GM18907 (cell line): ENCODE data around the gene IQGAP2.
"Not testable (repeated sequence)": the region's sequence is repeated elsewhere in the genome, so short reads cannot be mapped to it uniquely, and the experiment has no call there.

Experiments used
- ATAC-seq: cut with Tn5 transposase; IDR thresholded peaks from one replicate; pipeline ENCODE4 v1.9.1; 2021; ENCODE audit warnings: mild to moderate bottlenecking, moderate library complexity; ENCODE audit not compliant: unreplicated experiment

IQGAP2 gene

DNA sequence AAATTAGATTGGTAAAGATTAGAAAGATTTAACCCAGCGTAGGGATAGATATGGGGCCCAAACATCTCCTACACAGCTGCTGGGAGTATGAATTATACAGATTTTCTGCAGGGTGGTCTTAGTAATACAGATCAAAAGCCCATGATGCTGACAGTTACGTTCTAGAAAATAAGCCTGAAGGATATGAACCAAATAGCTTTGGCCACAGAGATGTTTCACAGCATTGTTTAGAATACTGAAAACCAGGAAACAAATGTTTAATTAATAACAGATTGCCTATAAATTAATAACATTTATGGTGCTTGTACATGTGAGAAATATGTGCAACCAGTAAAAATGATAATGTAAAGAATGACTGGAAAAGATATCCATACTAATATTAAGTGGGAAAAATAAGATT, 195.4 kb downstream of the IQGAP2 start:
- no peak for ATAC-seq

DNA sequence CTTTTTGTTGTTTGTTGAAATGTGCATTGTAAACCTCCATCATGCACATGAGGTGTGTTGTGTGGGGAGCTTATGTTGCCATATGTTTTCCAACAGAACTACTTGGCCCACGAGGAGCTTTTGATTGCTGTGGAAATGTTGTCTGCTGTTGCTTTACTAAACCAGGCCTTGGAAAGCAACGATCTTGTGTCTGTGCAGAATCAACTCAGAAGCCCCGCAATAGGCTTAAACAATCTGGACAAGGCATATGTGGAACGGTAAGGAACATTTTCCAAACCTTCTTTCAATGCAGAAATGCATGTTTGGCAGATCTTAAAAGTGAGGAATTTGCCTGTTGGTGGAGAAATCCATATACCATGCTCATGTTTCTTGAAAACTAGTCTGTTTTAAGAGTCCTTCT, 197.6 kb downstream of the IQGAP2 start:
- ATAC-seq = no peak

DNA sequence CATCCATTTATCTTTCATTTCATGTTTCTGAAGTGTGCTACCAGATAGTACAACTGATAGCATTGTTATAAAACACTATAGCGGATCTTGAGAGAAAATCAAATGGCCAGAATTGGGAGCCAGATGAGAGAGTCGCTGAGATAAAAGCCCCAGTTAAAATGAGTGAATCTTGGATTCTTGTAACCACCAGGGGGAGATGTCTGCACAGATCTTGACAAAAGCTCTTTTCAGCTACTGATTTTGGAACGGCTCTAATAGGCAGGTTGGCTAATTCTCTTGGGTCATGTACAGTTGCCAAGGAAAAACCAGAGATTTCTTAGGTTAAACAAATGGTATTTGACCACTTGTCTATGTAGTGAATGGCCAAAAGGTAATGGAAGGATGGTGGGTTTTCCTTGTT, 198.4 kb downstream of the IQGAP2 start:
- no peak for ATAC-seq

DNA sequence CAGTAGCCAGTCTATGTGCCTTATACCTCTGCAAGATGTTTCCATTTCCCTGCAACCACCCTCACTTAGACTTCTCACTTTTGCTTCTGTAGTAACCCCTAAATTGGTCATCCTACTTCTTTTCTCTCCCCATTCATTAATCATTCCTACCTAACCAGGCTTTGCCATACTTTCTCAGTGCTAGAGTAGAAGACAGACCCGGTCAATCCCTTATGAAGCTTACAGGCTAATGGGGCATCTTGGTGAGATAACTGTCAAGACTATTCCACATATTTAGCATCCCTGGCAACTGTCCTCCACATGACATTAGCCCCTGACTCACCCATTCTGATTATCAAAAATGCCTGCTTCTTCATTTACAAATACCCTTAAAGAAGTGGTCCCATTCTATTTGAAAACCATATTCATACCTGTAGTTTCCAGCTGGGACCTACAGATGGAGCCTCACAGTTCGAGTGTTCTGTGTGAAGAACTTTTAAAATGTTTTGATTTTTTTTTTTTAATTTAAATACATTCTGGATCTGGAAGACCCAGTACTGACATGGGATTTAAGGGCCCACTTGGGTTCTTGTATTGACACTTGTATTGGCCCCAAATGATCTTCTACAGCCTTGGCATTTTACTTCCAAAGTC, 199.1 kb downstream of the IQGAP2 start:
- no peak for ATAC-seq

DNA sequence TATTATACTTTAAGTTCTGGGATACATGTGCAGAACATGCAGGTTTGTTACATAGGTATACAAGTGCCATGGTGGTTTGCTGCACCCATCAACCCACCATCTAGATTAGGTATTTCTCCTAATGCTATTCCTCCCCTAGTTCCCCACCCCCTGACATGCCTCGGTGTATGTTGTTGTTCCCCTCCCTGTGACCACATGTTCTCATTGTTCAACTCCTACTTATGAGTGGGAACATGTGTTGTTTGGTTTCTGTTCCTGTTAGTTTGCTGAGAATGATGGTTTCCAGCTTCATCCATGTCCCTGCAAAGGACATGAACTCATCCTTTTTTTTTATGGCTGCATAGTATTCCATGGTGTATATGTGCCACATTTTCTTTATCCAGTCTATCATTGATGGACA, 200.9 kb downstream of the IQGAP2 start:
- not testable (repeated sequence) for ATAC-seq

DNA sequence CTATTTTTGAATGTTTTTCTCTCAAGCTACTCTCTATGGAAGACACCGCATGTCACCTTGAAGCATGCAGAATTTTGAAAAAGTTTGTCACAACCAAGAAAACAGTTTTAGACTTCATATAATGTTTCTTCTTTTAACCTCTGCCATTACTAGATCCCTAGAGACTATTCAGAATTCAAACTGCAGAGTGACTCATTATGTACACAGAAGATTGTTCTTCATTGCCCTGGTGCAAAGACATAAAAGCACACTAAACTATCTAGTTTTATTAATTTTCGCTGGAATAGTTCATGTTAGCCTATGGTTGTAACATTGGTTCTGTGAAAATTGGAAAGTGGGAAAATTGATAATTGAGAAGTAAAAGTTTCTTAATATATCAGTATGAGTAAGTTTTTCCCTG, 201.8 kb downstream of the IQGAP2 start:
- no peak for ATAC-seq

DNA sequence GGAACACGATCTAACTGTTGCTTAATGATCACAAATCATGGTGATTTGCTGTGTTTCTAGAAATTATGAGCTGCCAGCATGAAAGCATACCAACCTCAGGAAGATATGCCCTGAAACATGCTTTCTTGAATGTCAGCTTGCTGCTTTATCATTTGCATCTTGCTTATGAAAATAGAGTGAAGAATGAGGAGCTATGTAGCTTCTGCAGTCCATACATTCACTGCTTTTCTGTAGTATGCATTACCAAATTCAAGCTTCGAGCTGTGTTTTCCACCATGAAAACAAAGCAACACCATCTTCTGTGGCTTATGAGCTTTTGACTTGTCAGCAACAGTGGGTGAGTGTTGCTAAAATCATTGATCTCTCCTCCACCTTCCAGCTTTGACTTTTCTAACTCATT, 203.6 kb downstream of the IQGAP2 start:
- no peak for ATAC-seq

DNA sequence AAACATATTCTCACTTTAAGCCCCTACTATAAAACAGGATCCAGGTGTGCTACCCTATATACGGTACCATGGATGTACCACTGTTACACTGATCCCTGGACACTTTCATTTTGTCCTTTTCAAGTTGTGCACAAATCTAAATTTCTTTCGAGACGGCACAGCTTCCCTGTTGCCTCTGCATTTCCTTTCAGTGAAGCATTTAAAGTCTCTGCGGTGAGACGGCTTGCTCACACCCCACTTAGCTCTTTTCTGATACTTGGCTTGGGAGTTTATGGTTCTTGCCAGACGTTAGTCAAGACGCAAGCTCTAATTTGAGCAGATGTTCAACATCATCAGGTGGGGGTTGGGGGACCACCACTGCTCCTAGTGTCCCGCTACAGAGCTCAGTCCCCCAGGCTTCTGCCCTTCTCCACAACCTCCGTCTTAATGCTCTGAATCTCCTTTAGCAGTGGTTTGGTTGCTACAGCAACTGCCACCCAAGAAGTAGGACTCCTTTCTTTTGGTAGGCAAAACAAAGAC, 204.3 kb downstream of the IQGAP2 start:
- ATAC-seq = no peak

DNA sequence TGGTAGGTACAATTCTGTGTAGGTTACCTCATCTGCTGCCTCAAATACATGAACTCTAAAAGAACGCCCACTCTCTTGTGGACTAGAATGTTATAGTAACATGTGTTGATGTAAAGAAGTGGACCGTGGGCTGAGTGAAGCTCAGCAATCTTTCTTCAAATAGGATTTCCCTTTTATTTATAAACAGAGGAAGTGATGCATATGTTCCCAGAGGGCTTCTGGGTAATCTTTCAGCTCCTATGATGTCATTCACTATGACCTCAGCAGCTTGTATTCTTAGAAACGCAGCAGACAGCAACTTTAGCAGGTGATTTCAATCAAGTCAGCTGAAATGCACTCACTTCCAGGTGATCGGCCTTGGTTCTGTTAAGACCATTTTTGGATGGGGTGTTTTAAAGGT, 205.7 kb downstream of the IQGAP2 start:
- ATAC-seq = no peak

DNA sequence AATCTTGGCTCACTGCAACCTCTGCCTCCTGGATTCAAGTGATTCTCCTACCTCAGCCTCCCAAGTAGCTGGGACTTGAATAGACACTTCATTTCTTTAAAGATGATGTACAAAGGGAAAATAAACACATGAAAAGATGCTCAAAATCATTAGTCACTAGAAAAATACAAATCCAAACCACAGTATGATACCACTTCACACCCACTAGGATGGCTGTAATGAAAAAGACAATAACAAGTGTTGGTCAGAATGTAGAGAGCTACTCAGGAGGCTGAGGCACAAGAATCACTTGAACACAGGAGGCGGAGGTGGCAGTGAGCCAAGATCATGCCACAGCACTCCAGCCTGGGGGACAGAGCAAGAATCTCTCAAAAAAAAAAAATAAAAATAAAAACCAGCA, 207.1 kb downstream of the IQGAP2 start:
- no peak for ATAC-seq

DNA sequence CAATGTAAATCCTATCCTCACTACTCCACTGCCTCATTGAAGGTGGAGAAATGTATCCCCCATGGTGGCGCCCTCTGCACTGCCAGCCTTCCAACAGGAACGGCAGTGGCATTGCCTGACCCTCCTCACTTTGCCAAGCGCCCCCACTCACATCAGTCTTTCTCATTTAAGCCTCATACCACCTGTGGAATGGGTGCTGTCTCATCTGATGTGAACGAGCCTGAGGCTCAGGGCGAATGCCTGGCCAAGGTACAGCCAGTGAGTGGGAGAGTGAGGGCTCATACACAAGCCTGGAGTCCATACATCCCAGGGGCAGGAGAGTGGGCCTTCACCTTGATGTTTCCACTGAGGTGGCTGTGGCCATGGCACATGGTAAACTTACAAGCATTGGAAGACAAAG, 209.9 kb downstream of the IQGAP2 start:
- no peak for ATAC-seq

DNA sequence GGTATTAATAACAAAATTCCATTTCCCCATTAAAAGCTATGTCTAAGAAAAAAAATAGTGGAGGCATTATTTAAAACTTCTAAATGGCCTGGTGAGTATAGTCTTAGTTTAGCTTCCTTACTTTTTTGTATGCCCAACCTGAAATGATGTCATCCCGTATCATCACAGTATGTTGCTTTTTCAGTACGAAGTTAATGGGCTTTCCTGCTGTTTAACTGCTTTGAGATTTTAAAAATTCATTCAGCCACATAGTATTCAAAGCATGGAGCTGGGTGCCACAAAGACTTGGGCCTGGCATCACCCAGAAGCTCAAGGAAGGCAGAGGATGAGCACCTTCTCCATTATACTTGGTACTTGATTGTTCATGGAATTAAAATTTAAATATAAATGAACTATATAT, 212.7 kb downstream of the IQGAP2 start:
- ATAC-seq = no peak

DNA sequence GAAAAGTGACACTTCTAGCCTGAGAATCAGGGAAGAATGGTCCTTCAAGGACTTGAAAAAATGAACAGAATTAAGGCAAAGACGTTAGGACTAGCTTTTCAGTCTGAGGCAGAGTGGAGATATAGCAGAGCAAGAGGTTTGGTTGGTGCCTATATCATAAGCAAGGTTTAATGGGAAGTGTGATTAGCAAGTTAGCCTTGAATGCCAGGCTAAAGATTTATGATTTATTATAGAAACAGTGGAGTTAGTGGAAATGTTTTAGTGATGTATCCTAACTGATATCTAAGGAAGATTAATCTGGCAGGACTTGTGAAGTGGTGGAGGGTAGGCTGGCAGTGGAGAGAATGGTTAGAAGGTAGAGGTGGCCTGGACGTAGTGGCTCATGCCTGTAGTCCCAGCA, 213.1 kb downstream of the IQGAP2 start:
- ATAC-seq = no peak

DNA sequence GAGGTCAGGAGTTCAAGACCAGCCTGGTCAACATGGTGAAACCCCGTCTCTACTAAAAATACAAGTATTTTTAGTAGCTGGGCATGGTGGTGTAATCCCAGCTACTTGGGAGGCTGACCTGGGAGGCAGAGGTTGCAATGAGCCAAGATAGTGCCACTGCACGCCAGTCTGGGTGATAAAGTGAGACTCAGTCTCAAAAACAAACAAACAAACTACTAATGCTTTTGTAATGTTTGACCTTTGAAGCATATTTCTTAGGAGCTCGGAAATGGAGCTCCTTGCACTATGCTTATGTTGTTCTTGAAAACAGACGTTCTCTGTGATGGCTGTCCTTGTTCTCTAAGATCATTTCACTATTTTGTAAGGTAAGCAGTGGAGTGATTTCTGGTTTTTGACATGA, 214.1 kb downstream of the IQGAP2 start:
- ATAC-seq = no peak

DNA sequence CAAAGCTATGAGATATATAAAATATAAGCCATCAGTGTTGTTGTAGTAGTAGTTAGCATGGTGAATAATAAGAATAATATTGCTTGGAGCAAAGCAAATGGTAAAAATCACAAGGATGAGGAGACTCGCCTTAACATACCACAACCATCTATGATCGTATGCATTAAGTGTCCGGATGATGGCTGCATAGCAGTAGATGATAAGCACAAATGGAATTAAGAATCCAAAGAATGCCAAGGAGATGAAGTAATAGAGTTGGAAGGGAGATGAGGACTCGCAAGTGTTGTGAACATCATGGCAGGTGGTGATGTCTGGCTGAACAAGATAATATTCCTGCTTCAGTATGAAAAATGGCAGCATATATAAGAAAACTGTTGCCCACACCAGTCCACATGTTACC, 214.6 kb downstream of the IQGAP2 start:
- no peak for ATAC-seq

DNA sequence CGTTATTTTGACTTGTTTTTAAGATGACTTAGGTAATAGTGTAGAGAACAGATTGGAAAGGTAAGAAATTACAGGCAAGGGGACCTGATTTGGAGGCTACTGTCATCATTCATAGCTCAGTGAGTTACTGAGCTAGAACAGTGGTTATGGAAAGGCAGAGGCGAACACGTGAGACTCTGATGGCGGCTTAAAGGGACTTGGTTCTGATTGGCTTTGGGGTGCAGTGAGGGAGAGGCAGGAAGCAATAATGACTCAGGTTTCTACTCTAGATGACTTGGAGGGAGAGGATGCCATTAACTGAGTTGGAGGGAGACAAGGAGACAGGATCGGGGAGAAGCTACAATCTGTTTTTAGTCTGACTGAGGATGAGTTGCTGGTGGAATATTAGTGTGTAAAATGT, 217.1 kb downstream of the IQGAP2 start:
- ATAC-seq = no peak

DNA sequence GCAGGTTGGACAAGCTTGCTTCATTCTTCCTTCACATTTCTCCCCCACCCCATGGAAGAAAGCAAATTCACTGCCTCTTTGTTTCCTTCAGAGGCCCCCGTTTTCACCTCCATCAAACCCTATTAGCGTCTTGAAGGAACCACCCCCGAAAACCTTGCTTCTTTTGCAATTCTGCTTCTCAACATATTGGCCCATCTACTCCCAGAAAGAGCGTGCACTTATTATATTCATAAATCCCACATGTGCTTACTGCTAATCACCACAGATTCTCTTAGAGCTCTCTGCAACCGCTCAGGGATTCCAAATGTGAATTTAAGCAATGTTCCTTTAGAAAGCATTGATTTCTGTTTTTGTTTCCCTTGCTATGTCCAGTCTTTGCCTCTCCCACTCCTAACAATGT, 219.0 kb downstream of the IQGAP2 start:
- ATAC-seq = no peak

DNA sequence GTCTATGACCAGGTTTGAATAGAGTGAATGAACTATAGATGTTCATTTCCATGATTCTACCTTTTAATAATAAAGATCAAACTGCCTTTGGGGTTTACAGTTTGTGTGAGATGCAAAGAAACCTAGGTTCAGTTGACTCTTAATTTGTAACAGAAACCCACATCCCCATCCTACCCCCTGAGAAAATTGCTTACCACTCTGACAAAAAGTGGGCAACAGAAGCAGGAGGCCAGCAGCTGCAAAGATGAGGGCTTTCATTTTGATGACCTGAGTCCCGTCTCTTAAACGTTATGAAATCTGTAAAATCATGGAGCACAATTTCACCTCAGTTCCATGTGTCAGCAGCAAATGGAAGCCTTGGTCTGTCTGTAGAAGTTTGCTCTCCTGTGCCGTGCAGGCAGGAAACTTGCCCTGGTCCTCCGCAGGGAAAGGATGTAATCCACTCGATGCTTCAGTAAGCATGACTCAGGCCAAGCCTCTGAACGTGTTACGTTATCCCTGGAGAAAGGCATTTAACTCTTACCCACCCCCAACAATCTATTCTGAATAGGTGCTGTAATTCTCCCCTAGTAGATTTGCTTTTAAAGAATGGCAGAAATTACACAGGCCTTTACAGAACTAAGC, 220.0 kb downstream of the IQGAP2 start, which contains the start of gene F2RL2:
Gene F2RL2, minus strand, starts transcription at position 431 of the 624 bp plus-strand sequence. Its CDS starts 173 bp downstream, at position 258.
- no peak for ATAC-seq

DNA sequence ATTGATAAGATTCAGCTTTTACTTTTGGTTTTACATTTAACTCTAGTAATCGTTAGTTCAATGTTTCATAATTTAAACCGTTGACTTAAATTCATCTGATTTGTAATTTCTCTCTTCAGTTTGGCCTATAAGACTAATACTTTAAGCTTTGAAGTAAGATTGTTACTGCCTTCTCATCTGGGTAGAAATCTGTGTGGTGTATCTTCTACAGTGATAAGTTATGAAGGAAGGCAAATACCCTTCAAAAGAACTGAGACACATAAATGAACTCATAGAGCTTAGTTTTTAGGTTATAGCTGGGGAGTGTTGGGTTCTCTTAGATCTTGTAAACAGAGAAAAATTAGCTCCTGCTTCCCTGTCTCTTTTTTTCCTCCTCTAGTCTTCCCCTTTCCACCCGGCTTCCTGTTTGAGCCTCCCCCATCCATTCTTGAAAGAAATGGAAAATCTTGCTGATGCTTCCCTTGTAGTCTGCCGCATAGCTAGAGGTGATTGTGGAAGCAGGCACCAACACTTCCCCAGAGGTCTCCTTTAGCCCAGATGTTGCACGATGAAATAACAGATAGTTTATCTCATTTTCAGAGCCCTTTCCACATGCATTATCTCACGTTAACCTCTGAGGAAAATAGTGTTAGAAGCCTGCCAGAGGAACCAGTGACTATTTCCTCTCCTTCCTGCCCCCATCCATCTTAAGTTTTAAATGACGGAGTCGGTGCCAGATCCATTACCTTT, 222.2 kb downstream of the IQGAP2 start:
- ATAC-seq = no peak

DNA sequence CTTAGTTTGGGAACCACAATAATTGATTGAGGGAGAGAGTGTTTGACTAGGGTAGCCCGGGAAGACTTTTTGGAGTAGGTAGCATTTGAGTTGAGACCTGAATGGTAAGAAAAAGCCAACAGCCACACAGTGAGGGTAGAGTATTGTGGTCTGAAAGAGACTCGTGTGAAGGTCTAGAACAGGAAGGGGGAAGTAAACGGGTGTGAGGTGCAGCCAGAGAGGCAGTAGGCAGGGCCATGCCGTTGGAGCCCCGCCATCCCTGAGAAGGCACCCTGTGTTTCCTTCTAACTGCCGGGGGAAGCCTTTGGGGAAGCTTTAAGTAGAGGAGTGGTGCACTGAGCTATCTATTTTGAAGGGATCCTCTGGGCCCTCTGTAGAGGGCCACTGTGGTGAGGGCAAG, 223.7 kb downstream of the IQGAP2 start:
- no peak for ATAC-seq

DNA sequence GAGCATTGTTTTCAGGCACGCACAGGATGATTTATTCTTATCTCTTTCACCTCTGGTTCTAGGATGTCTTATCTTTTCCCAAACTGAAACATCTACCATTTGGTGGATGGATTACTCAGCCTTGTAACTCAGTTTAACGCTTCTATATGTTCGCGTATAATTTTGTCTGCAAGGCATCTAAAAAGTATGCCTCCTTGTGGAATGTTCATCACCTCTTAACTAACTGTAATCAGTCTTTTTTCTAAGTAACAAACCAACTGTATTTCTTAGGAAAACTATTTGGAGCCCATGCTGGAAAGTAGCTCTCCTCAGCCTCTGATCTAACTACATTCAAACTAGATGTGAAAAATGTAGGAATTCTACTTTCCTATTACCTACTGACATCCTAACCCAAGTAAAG, 231.6 kb downstream of the IQGAP2 start:
- ATAC-seq = no peak

DNA sequence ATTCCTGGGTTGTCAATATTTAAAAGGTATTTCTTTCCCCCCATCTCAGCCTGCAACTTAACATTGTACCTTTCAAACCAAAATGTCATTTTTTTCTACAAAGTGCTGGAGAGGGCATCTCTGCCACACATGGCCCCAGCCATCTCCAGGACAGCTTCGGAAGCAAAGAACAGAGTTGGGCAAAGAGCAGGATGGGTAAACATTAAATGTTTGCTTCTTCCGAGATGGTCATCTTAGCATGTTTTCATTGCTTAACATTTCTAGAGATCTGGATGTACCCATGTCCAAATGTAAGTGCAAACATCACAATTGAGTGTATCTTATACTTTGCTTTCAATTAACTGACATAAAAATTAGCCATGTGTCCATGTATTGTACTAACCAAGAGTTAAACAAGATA, 234.4 kb downstream of the IQGAP2 start:
- ATAC-seq = no peak
